AG04449 (cell line): Measurements from ENCODE around the gene STMN1.

Experiments used
- CTCF ChIA-PET: fragments of 350-600 bp; formaldehyde crosslinking; extraction: SDS; loops from one replicate; lab custom pipeline; 2021; ENCODE audit warnings: antibody characterized with exemption; lab: Yijun Ruan, JAX
- POLR2A ChIA-PET: fragments of 400-600, 350-600 bp; formaldehyde crosslinking; extraction: SDS; loops from one replicate; lab custom pipeline; 2020; ENCODE audit warnings: antibody characterized with exemption, inconsistent platforms; lab: Yijun Ruan, JAX
- DNase-seq: peaks from one replicate; pipeline ENCODE4 v3.0.0-alpha.2; 2010; ENCODE audit warnings: low read depth, low spot score
- H3K4me3 ChIP-seq: 2 replicates; pipeline ENCODE4 v1.5.1; 2011; ENCODE audit warnings: low read depth, mild to moderate bottlenecking, control low read depth, low read length
- TF ChIP-seq, protein P1 (sequence below): IDR thresholded peaks from one replicate; pipeline ENCODE4 v1.5.1; 2011; ENCODE audit warnings: mild to moderate bottlenecking, moderate library complexity, low read length, control low read depth, inconsistent platforms; ENCODE audit not compliant: insufficient read depth; ENCODE audit errors: missing control alignments

STMN1 gene

DNA sequence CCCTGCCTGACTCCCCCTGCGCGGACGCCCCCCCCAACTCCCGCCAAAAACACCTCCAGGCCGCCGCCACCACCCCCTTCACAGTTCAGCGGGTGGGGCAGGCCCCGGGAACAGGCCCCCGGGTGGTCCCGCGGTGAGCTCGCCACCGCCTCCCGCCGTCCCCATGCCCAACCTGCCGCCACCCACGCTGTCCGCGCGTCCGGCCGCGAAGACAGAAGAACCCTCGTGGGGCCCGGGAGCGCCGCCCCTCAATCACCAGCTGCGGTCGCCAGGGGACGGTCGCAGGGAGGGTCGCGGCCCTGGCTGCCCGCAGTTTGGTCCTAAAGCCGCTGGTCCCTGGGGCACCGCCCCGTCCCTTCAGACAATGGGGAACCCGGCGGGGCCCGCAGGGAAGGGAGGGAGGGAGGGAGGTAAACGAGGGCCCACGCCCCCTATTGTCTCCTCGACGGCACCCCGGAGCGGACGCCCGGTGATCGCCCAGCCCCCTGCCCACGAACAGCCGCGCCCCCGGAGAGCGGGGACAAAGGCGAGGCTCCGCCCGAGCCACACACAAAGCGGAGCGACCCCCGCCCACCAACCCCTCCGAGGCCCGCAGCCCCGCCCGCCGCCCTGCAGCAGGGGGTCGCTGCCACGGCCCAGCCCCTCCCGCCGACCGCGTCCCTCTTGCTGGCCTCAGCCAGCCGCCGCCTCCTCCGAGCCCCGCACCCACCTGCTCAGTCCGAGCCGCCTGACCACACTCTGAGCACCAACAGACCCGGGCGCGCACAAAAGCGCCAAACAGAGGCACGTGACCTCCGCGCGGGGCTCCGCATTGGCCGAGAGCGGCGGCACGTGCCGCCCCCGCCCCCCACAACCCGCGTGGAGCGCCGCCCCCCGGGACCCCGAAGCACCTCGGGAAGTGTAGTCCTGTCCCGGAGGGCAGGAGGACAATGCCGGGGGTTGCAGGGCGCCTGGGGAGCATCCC lies at the start of gene STMN1:
Gene STMN1, minus strand, starts transcription at position 740 of the 964 bp plus-strand sequence. CDS start 1,743 bp downstream, outside the sequence.
- ChIA-PET CTCF (interaction anchor here (1.2 to 21.4 kb wide), 6 partner anchors 8 to 114 kb away, joined by 3 to 609 read pairs (median 6); partner anchors contain the start of gene PAFAH2), POLR2A (interaction anchor here (0.5 kb wide), 1 partner anchor 32 kb away, joined by 3 read pairs; no protein-coding TSS in a partner anchor)
- TF ChIP-seq, protein P1, sequence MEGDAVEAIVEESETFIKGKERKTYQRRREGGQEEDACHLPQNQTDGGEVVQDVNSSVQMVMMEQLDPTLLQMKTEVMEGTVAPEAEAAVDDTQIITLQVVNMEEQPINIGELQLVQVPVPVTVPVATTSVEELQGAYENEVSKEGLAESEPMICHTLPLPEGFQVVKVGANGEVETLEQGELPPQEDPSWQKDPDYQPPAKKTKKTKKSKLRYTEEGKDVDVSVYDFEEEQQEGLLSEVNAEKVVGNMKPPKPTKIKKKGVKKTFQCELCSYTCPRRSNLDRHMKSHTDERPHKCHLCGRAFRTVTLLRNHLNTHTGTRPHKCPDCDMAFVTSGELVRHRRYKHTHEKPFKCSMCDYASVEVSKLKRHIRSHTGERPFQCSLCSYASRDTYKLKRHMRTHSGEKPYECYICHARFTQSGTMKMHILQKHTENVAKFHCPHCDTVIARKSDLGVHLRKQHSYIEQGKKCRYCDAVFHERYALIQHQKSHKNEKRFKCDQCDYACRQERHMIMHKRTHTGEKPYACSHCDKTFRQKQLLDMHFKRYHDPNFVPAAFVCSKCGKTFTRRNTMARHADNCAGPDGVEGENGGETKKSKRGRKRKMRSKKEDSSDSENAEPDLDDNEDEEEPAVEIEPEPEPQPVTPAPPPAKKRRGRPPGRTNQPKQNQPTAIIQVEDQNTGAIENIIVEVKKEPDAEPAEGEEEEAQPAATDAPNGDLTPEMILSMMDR = no peak
- no peak for DNase-seq
- H3K4me3 ChIP-seq = peak within 1 kb of the TSS; percentile 59

DNA sequence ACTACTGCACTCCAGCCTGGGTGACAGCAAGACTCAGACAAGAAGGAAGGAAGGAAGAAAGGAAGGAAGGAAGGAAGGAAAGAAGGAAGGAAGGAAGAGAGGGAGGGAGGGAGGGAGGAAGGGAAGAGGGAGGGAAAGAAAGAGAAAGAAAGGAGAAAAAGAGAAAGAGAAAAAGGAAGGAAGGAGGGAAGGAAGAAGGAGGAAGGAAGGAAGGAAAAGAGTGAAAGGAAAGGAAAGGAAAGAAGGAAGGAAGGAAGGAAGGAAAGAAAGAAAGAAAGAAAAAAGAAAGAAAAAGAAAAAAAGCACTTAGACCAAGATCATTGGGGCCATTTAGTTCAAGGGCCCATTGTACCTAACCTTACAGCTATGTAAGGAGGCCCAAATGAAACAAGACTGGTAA lies 49.3 kb upstream of the STMN1 start:
- DNase-seq = no peak
- H3K4me3 ChIP-seq = no peak overlapping the region
- TF ChIP-seq, protein P1 = no peak
- CTCF ChIA-PET = interaction anchor here (1.4 kb wide), 1 partner anchor 42 kb away, joined by 3 read pairs; the partner anchor contains the start of gene PAFAH2
- POLR2A ChIA-PET = no interaction called here

DNA sequence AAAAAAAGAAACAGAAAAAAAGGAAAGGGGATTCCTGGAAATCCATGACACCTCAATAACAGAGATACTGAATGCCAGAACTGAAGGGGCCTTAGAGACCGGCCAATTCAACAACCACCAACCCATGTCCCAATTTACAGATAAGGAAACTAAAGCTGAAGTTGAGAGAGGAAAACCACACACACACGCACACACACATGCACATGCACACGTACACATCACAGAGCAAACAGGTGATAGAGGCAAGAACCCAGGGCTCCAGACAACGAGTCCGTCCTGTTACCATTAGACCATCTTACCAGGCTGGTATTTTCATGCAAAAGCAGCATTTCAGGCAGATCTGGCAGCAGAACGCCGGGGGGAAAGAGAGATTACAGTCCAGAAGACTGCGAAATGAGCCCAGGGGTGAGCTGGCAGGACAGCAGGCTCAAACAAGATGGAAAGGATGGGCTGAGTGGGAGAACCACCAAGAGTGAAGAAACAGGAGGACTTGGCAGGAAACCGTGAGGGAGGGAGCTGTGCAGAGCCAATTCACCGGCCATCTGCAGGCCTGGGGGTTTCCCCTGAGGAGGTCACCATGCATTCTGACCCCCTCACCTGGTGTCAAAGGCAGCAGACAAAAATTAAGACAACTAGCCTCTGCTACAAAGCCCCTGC lies 48.2 kb upstream of the STMN1 start:
- TF ChIP-seq, protein P1 = no peak
- no peak for DNase-seq
- CTCF ChIA-PET = interaction anchor here (1.1 kb wide), 1 partner anchor 18 kb away, joined by 3 read pairs; no protein-coding TSS in a partner anchor
- no peak overlapping the region for H3K4me3 ChIP-seq
- POLR2A ChIA-PET = no interaction called here

GRCh38 chr1:25952841-25953401 lies 46.7 kb upstream of the STMN1 start:
- H3K4me3 ChIP-seq = no peak overlapping the region
- peak; percentile 17 for DNase-seq
- TF ChIP-seq, protein P1 = no peak
- ChIA-PET CTCF (no interaction called here), POLR2A (no interaction called here)

DNA sequence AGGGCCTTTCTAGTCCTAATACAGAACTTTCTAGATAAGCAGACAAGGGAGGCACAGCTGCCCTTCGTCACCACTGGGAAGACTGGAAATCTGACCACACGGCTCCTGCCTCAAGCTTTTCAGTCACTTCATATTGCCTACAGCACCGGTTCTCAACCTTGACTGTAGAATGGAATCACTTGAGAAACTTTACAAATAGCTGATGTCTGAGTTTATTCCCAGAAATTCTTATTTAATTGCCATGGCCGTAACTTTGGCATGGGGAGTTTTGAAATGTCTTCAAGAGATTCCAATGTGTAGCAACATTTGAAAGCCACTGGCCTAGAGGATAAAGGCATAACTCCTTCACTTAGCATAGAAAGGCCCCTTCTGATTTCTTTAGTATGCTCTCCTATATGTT lies 42.4 kb upstream of the STMN1 start:
- DNase-seq = no peak
- POLR2A ChIA-PET = no interaction called here
- H3K4me3 ChIP-seq = no peak overlapping the region
- TF ChIP-seq, protein P1 = no peak
- CTCF ChIA-PET = interaction anchor here (0.6 to 1.4 kb wide), 3 partner anchors 15 to 44 kb away, joined by 3 to 4 read pairs (median 3); no protein-coding TSS in a partner anchor

DNA sequence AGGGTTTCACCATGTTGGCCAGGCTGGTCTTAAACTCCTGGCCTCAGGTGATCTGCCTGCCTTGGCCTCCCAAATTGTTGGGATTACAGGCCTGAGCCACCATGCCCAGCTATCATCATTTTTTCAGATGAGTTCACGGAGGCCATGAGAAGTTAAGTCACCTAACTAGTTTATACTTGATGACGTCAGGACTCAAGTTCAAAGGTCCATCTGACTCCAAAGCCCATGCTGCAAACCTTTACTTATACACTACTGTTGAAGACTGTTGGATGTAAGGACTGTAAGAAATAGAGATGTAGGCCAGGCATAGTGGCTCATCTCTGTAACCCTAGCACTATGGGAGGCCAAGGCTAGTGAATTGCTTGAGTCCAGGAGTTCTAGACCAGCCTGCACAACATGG lies 40.8 kb upstream of the STMN1 start:
- ChIA-PET POLR2A (no interaction called here), CTCF (no interaction called here)
- TF ChIP-seq, protein P1 = no peak

More for the DNA sequence above, 40.8 kb upstream of the STMN1 start:
- no peak for DNase-seq
- no peak overlapping the region for H3K4me3 ChIP-seq
